Naive thymus-derived CD8-positive, alpha-beta T cell (primary cell): ENCODE measurements around the gene SERTAD3. TPM values are rescaled to one million over a fixed set of nuclear protein-coding genes. Genes with fewer than 3 reads are reported as not detected.
"Not testable (repeated sequence)": the region's sequence is repeated elsewhere in the genome, so short reads cannot be mapped to it uniquely, and the experiment has no call there.

Experiments used
- ATAC-seq, 2 donors: fragments of 150-1000 bp; cut with Tn5 transposase in 1 of 2; sonication (Bioruptor Pico), chemical (Tn5 transposase) in 1 of 2; 1 replicate in 1 of 2; 2 replicates in 1 of 2; pipeline ENCODE4 v1.10.0; 2021; ENCODE audit warnings: mild to moderate bottlenecking in 2 of 2, moderate library complexity in 2 of 2
- POLR2A ChIA-PET: fragments of 350-600 bp; sonication (Branson Sonifier 250); formaldehyde crosslinking; loops from one replicate; lab custom pipeline; 2021; ENCODE audit warnings: antibody characterized with exemption; lab: Charles Lee
- DNase-seq, 10 donors: peaks; one replicate each; pipeline versions ENCODE4 v3.0.0 to v3.0.0-alpha.2; 2020 to 2022
- H3K27ac Mint-ChIP-seq, 10 donors: one replicate each; pipeline ENCODE4 v1.8.0; 2020 to 2022; ENCODE audit warnings: mild to moderate bottlenecking in 10 of 10, mixed read lengths in 10 of 10, moderate library complexity in 4 of 10, inconsistent platforms in 1 of 10
- H3K27me3 Mint-ChIP-seq, 5 donors: one replicate each; pipeline ENCODE4 v1.8.0; 2021 to 2022; ENCODE audit warnings: mixed read lengths in 5 of 5
- H3K36me3 Mint-ChIP-seq, 3 donors: one replicate each; pipeline ENCODE4 v1.8.0; 2020 to 2022; ENCODE audit warnings: mixed read lengths in 3 of 3, mild to moderate bottlenecking in 2 of 3, inconsistent platforms in 1 of 3
- H3K4me1 Mint-ChIP-seq, 4 donors: one replicate each; pipeline ENCODE4 v1.8.0; 2021 to 2022; ENCODE audit warnings: mixed read lengths in 4 of 4
- H3K4me3 Mint-ChIP-seq, 10 donors: one replicate each; pipeline ENCODE4 v1.8.0; 2020 to 2022; ENCODE audit warnings: mild to moderate bottlenecking in 10 of 10, mixed read lengths in 10 of 10, moderate library complexity in 6 of 10, inconsistent platforms in 1 of 10
- H3K9me3 Mint-ChIP-seq, 9 donors: one replicate each; pipeline ENCODE4 v1.8.0; 2020 to 2022; ENCODE audit warnings: mixed read lengths in 9 of 9, mild to moderate bottlenecking in 3 of 9, inconsistent platforms in 1 of 9, moderate library complexity in 1 of 9
- polyA plus RNA-seq, 3 donors: library from polyadenylated mRNA; unstranded; fragments of 300-500 nt; fragmentation: Illumina TruSeq; gene quantifications; one replicate each; pipeline ENCODE4 v1.2.3, GENCODE V29; 2021
- total RNA-seq, 8 experiments: library from RNA in 2 of 8; stranded (reverse) in 2 of 8; gene quantifications; one replicate each; pipeline ENCODE4 v1.2.3 and lab custom pipeline; 2021 to 2026

Gene SERTAD3
- total and polyA plus RNA-seq, 5 experiments from 2014 or later, result 2.3 to 10.6 (median 9.2) TPM

- Mint-ChIP-seq H3K9me3 (no peaks in the 10 kb centered on the region), H3K4me3 (peak overlapping the region; percentile 78 to 94 (median 88)), H3K4me1 (peaks cover 21 to 38% (median 28%) of the 10 kb centered on the region in 4 donors), H3K27ac (peak overlapping the region; percentile 64 to 96 (median 90)), H3K36me3 (no peaks in the 10 kb centered on the region), H3K27me3 (peaks cover 7 to 11% (median 8%) of the 10 kb centered on the region in 5 donors)
- DNase-seq (peak in 7 of 10 donors; percentile 47 to 87 (median 68)), ATAC-seq (peak; percentile 36 to 67)
- POLR2A ChIA-PET, result interaction anchor here (0.9 to 3.2 kb wide), 11 partner anchors 23 to 797 kb away, joined by 3 to 21 read pairs (median 7); partner anchors contain the start of genes C19orf47, HNRNPUL1, PLD3 and SERTAD1
These were observed 22.3 kb upstream of the SERTAD3 start for GRCh38 chr19:40466219-40466984.

- DNase-seq, result peak; percentile 98 to 100 (median 99)
- Mint-ChIP-seq H3K36me3 (no peaks in the 10 kb centered on the region), H3K27ac (peak within 1 kb of the TSS; percentile 64 to 96 (median 90)), H3K4me1 (peaks cover 25 to 42% (median 28%) of the 10 kb centered on the region in 4 donors), H3K27me3 (peaks cover 5 to 11% (median 8%) of the 10 kb centered on the region in 5 donors), H3K4me3 (peak within 1 kb of the TSS; percentile 78 to 94 (median 88)), H3K9me3 (no peaks in the 10 kb centered on the region)
- ATAC-seq, result peak; percentile 79 to 85
- POLR2A ChIA-PET, result interaction anchor here (0.7 to 3.2 kb wide), 16 partner anchors 17 to 798 kb away, joined by 3 to 21 read pairs (median 5); partner anchors contain the start of genes AKT2, C19orf47, HNRNPUL1 and PLD3
These were observed 21.6 kb upstream of the SERTAD3 start, which contains the start of gene BLVRB for GRCh38 chr19:40465557-40466218. Gene BLVRB, minus strand, starts transcription at chr19:40465745. Its CDS starts 57 bp downstream, at chr19:40465688.

- no peak for ATAC-seq
- POLR2A ChIA-PET, result interaction anchor here (0.6 to 3.2 kb wide), 16 partner anchors 17 to 648 kb away, joined by 3 to 21 read pairs (median 6); partner anchors contain the start of genes AKT2, C19orf47, PLD3 and SERTAD1
- H3K36me3 Mint-ChIP-seq, result no peaks in the 10 kb centered on the region
- H3K9me3 Mint-ChIP-seq, result no peaks in the 10 kb centered on the region
- H3K27me3 Mint-ChIP-seq, result peaks cover 5 to 11% (median 8%) of the 10 kb centered on the region in 5 donors
- H3K27ac Mint-ChIP-seq, result peak overlapping the region; percentile 13 to 96 (median 90)
- peak in 4 of 10 donors; percentile 8 to 53 (median 26) for DNase-seq
- H3K4me3 Mint-ChIP-seq, result peak overlapping the region; percentile 78 to 94 (median 88)
- H3K4me1 Mint-ChIP-seq, result peaks cover 25 to 42% (median 28%) of the 10 kb centered on the region in 4 donors
These were observed 21.0 kb upstream of the SERTAD3 start for GRCh38 chr19:40465025-40465556.

DNA sequence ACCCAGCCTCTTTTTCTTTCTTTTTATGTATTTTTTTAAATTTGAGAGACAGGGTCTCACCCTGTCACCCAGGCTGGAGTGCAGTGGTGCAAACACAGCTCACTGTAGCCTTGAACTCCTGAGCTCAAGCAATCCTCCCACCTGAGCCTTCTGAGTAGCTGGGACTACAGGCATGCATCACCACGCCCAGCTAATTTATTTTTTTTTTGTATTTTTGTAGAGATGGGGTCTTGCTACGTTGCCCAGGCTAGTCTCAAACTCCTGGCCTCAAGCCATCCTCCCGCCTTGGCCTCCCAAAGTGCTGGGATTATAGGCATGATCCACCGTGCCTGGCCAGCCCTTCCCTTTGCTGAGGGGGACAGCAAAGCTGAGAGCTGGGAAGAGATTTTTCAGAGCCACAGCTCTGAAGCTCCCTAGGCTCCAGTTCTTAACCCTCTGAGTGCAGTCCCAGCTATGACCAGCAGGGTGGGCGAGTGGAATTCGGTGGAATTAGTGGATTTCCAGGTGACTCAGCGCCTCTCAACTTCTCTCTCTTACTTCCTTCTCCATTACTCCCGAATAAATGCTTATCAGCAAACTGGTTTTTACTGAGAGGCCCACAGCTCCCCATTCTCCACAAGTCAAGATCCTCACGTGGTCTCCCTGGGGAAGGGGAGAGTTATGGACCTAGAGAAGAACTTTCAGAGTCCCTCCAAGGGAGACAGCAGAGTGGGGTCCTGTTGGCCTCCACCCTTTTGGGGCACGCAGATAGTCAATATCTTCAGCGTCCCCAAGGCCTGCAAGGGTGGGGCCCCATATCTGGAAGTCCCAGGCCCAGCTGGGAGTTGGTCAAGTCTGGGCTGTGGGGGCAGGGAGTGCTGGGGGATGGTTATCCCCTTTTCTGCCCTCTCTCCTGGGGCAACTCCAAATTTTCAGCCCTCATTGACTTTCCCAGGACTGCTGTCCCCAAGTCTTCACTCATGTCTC, 20.2 kb upstream of the SERTAD3 start:
- peak overlapping the region in 9 of 10 donors; percentile 78 to 94 (median 88) for H3K4me3 Mint-ChIP-seq
- H3K27ac Mint-ChIP-seq, result peak overlapping the region in 6 of 10 donors; percentile 35 to 96 (median 86)
- POLR2A ChIA-PET, result interaction anchor here (0.6 to 3.2 kb wide), 11 partner anchors 16 to 649 kb away, joined by 3 to 21 read pairs (median 6); partner anchors contain the start of genes AKT2, C19orf47, LTBP4 and PLD3
- H3K4me1 Mint-ChIP-seq, result peaks cover 25 to 42% (median 28%) of the 10 kb centered on the region in 4 donors
- DNase-seq, result peak; percentile 46 to 81 (median 63)
- H3K9me3 Mint-ChIP-seq, result no peaks in the 10 kb centered on the region
- no peaks in the 10 kb centered on the region for H3K36me3 Mint-ChIP-seq
- peaks cover 5 to 11% (median 8%) of the 10 kb centered on the region in 5 donors for H3K27me3 Mint-ChIP-seq
- ATAC-seq, result no peak

GRCh38 chr19:40463587-40464037, 19.5 kb upstream of the SERTAD3 start:
- Mint-ChIP-seq H3K27me3 (peaks cover 5 to 11% (median 8%) of the 10 kb centered on the region in 5 donors), H3K4me1 (peaks cover 25 to 42% (median 28%) of the 10 kb centered on the region in 4 donors)
- not testable (repeated sequence) for H3K27ac Mint-ChIP-seq, H3K36me3 Mint-ChIP-seq, ATAC-seq, H3K9me3 Mint-ChIP-seq, DNase-seq, H3K4me3 Mint-ChIP-seq
- POLR2A ChIA-PET, result interaction anchor here (0.7 to 3.2 kb wide), 4 partner anchors 20 to 138 kb away, joined by 3 to 21 read pairs (median 15); partner anchors contain the start of genes LTBP4 and SERTAD3

DNA sequence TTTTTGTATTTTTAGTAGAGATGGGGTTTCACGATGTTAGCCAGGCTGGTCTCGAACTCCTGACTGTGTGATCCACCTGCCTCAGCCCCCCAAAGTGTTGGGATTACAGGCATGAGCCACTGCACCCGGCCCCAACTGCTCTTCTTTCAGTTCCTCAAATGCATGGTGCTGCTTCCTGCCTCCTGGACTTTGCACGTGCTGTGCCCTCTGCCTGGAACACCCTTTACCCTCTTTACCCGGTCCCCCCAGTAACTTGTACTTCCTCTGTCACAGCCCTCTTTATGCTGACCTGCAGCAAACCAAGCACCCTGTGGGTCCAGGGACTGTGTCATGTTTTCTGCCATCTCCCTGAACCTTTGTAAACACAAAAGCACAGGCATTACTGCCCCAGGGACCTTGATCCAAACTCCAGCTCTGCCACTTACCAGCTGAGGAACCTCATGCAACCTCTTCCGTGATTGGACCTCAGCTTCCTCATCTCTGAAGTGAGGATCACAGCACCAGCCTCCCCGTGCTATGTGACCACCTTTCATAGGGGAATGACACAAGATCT, 17.6 kb upstream of the SERTAD3 start:
- H3K36me3 Mint-ChIP-seq, result peaks cover 0 to 2% (median 0%) of the 10 kb centered on the region in 3 donors
- H3K4me1 Mint-ChIP-seq, result peaks cover 25 to 42% (median 27%) of the 10 kb centered on the region in 4 donors
- ATAC-seq (no peak), DNase-seq (no peak)
- H3K4me3 Mint-ChIP-seq, result peak overlapping the region in 1 of 10 donors; percentile 15
- H3K9me3 Mint-ChIP-seq, result no peaks in the 10 kb centered on the region
- POLR2A ChIA-PET, result no interaction called here
- peak overlapping the region in 3 of 10 donors; percentile 22 to 70 (median 34) for H3K27ac Mint-ChIP-seq
- H3K27me3 Mint-ChIP-seq, result peaks cover 4 to 8% (median 5%) of the 10 kb centered on the region in 5 donors

- H3K27ac Mint-ChIP-seq, result no peak overlapping the region
- peaks cover 0 to 2% (median 0%) of the 10 kb centered on the region in 3 donors for H3K36me3 Mint-ChIP-seq
- POLR2A ChIA-PET, result no interaction called here
These were observed 16.1 kb upstream of the SERTAD3 start for GRCh38 chr19:40460185-40460584.

GRCh38 chr19:40458597-40458974, 14.5 kb upstream of the SERTAD3 start:
- H3K36me3 Mint-ChIP-seq, result peaks cover 0 to 2% (median 0%) of the 10 kb centered on the region in 3 donors
- DNase-seq (no peak), ATAC-seq (no peak)
- H3K4me1 Mint-ChIP-seq, result peaks cover 0 to 18% (median 5%) of the 10 kb centered on the region in 4 donors
- no peaks in the 10 kb centered on the region for H3K27me3 Mint-ChIP-seq
- H3K9me3 Mint-ChIP-seq, result no peaks in the 10 kb centered on the region
- H3K4me3 Mint-ChIP-seq, result no peak overlapping the region
- POLR2A ChIA-PET, result no interaction called here
- no peak overlapping the region for H3K27ac Mint-ChIP-seq

More at GRCh38 chr19:40460185-40460584, 16.1 kb upstream of the SERTAD3 start:
- Mint-ChIP-seq H3K9me3 (no peaks in the 10 kb centered on the region), H3K4me3 (no peak overlapping the region), H3K27me3 (no peaks in the 10 kb centered on the region), H3K4me1 (peaks cover 10 to 27% (median 13%) of the 10 kb centered on the region in 4 donors)
- DNase-seq, result no peak
- ATAC-seq, result no peak

- ATAC-seq (no peak), DNase-seq (no peak)
- POLR2A ChIA-PET, result no interaction called here
- Mint-ChIP-seq H3K27me3 (no peaks in the 10 kb centered on the region), H3K4me1 (peaks cover 0 to 16% (median 5%) of the 10 kb centered on the region in 4 donors), H3K36me3 (peaks cover 0 to 2% (median 0%) of the 10 kb centered on the region in 3 donors), H3K9me3 (no peaks in the 10 kb centered on the region), H3K27ac (no peak overlapping the region), H3K4me3 (no peak overlapping the region)
These were observed 13.9 kb upstream of the SERTAD3 start for GRCh38 chr19:40457953-40458596.

- Mint-ChIP-seq H3K36me3 (peaks cover 0 to 2% (median 0%) of the 10 kb centered on the region in 3 donors), H3K27me3 (no peaks in the 10 kb centered on the region), H3K9me3 (no peaks in the 10 kb centered on the region), H3K27ac (no peak overlapping the region), H3K4me1 (peaks cover 0 to 11% (median 5%) of the 10 kb centered on the region in 4 donors), H3K4me3 (no peak overlapping the region)
- POLR2A ChIA-PET, result interaction anchor here (0.7 kb wide), 1 partner anchor 146 kb away, joined by 3 read pairs; no protein-coding TSS in a partner anchor
- DNase-seq (no peak), ATAC-seq (no peak)
These were observed 12.9 kb upstream of the SERTAD3 start for GRCh38 chr19:40457048-40457447.
